ENCODE results near the gene MARVELD1. TPM values are rescaled to one million over a fixed set of nuclear protein-coding genes. Genes with fewer than 3 reads are reported as not detected.

Gene MARVELD1
- total and polyA plus RNA-seq, 2 experiments from 2014 or later: 29.5 to 53.1 TPM

Other genes with a start within 250 kb of the MARVELD1 start
- gene MMS19, start 215.3 kb upstream of the MARVELD1 start, total RNA-seq: 68.6 and 73.6 TPM in 2 replicates
- gene MMS19, start 215.3 kb upstream of the MARVELD1 start, polyA plus RNA-seq: 58.4 and 59.8 TPM in 2 replicates
- 12.8 and 20.6 TPM in 2 replicates for gene UBTD1, start 214.8 kb upstream of the MARVELD1 start, total RNA-seq
- gene UBTD1, start 214.8 kb upstream of the MARVELD1 start, polyA plus RNA-seq: 37.0 and 37.1 TPM in 2 replicates
- gene ANKRD2, start 141.0 kb upstream of the MARVELD1 start, total RNA-seq: not detected in 2 replicates
- 0.15 TPM in 1 of 2 replicates, not detected in the other for gene ANKRD2, start 141.0 kb upstream of the MARVELD1 start, polyA plus RNA-seq
- gene HOGA1, start 129.3 kb upstream of the MARVELD1 start, total RNA-seq: 4.5 and 5.8 TPM in 2 replicates
- 6.9 TPM in 2 replicates for gene HOGA1, start 129.3 kb upstream of the MARVELD1 start, polyA plus RNA-seq
- 0.23 TPM in 1 of 2 replicates, not detected in the other for gene C10orf62, start 124.0 kb upstream of the MARVELD1 start, total RNA-seq
- not detected in 2 replicates for gene C10orf62, start 124.0 kb upstream of the MARVELD1 start, polyA plus RNA-seq
- gene MORN4, start 80.2 kb upstream of the MARVELD1 start, total RNA-seq: 8.5 and 10.6 TPM in 2 replicates
- gene MORN4, start 80.2 kb upstream of the MARVELD1 start, polyA plus RNA-seq: 15.6 and 18.4 TPM in 2 replicates
- 25.9 and 26.5 TPM in 2 replicates for gene PI4K2A, start 73.1 kb upstream of the MARVELD1 start, total RNA-seq
- gene PI4K2A, start 73.1 kb upstream of the MARVELD1 start, polyA plus RNA-seq: 19.6 and 22.4 TPM in 2 replicates
- gene AVPI1, start 26.5 kb upstream of the MARVELD1 start, total RNA-seq: 23.8 and 26.4 TPM in 2 replicates
- 28.5 and 34.1 TPM in 2 replicates for gene AVPI1, start 26.5 kb upstream of the MARVELD1 start, polyA plus RNA-seq
- gene ZFYVE27, start 23.4 kb downstream of the MARVELD1 start, total RNA-seq: 20.1 and 24.9 TPM in 2 replicates
- gene ZFYVE27, start 23.4 kb downstream of the MARVELD1 start, polyA plus RNA-seq: 30.3 and 31.9 TPM in 2 replicates
- gene SFRP5, start 58.3 kb downstream of the MARVELD1 start, total RNA-seq: 17.2 and 18.5 TPM in 2 replicates
- gene SFRP5, start 58.3 kb downstream of the MARVELD1 start, polyA plus RNA-seq: 36.6 and 48.9 TPM in 2 replicates
- 0.12 and 1.5 TPM in 2 replicates for gene GOLGA7B, start 136.1 kb downstream of the MARVELD1 start, total RNA-seq
- gene GOLGA7B, start 136.1 kb downstream of the MARVELD1 start, polyA plus RNA-seq: 0.11 and 0.15 TPM in 2 replicates

Measured in hepatocyte (in vitro differentiated cells).